Erythroblast (primary cell): ENCODE results near the gene SMG7.

Experiments used
- GATA1 ChIP-seq: IDR thresholded peaks from 2 replicates; pipeline ENCODE4 v1.6.1; 2011; ENCODE audit warnings: low read depth, mild to moderate bottlenecking, control low read depth, low read length, moderate library complexity
- POLR2A ChIP-seq: IDR thresholded peaks from 2 replicates; pipeline ENCODE4 v1.6.1; 2011; ENCODE audit warnings: mild to moderate bottlenecking, low read length

DNA sequence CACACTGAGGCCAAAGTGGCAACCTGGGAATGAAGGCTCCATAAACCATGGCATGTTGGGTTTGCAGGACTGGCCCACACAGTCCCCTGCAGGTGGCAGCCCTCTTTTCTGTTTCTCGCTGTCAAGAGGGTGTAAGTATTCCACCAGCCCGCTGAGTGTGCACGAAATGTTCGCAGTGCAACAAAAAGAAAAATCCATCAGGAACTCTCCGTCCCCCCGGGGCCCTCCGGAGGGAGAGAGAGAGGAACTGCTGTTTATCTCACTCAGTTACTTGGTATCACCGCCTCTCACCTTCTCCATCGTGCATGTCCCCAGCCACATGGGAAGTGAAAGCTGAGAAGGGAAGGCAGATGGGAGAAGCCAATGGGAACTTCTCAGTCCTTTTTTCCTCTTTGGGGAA, 79.6 kb downstream of the SMG7 start:
- TF ChIP-seq POLR2A (no peak), GATA1 (no peak)
